Right kidney (tissue), 1 donor: Measurements from ENCODE around the gene MRGPRF.
"Not testable (repeated sequence)": the region's sequence is repeated elsewhere in the genome, so short reads cannot be mapped to it uniquely, and the experiment has no call there.

ENCODE experiments used
- DNase-seq: peaks from one replicate; pipeline ENCODE4 v3.0.0-alpha.2; 2016

Gene MRGPRF

DNA sequence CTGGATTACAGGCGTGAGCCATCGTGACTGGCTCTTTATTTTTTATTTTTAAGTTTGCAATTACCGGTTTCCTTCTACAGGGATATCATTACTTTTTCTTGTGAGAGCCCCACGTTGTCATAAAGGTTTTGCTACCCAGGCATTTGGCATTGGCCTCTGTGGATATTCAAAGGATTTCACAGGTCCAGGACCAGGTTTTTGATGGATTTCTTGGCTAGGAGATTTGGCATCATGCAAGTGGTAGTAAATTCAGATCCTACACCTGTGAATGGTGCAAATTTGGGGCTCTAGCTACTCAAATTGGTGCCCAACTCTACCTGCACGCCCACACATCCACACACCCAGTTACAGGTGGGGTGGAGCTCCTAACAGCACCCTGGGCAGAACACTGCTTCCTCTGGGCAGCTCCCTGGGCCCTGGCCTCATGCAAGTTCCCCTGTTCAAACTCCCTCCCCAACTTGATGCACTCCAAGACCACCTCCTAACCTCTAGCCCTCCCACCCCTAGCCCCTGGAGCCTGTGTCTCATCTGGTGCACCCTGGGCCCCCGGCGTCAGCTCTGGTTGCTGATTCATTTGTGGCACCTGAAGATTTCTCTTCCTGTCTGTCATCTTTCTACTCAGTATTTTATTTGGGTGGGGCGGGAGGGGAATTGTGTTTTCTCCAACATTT is 23.0 kb downstream of the MRGPRF start:
- DNase-seq: no peak

DNA sequence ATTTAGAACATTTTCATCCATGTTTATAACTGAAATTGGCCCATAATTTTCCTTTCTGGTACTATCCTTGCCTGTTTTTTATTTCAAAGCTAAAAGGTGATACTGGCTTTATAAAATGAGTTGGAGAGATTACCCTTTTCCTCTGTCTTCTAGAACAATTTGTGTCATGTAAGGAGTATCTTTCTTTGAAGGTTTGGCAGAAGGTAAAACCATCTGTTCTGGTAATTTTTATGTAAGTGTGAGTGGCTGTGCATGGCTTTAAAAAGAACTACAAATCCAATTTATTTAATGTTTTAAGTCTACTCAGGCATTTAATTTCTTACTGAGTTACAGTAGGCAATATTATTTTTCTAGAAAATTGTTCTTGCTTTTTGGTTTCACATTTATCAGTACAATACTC is 24.6 kb downstream of the MRGPRF start:
- DNase-seq: no peak

DNA sequence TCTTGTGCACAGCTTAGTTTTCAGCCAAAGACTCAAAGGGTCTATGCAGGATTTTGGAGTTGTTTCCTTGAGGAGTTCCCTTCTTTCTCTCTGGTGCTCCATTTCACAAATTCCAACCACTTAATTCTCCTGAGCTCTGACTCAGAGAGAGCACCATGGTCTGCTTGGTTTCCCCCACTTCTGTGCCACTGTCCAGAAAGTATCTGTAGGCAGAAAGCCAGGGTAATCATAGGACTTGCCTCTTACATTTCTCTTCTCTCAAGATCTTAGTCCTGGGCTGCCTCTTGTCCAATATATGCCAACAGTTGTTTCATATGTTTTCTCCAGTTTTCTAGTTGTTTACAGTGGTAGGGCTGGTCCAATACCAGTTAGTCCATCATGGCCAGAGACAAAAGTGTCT is 25.8 kb downstream of the MRGPRF start:
- no peak for DNase-seq

DNA sequence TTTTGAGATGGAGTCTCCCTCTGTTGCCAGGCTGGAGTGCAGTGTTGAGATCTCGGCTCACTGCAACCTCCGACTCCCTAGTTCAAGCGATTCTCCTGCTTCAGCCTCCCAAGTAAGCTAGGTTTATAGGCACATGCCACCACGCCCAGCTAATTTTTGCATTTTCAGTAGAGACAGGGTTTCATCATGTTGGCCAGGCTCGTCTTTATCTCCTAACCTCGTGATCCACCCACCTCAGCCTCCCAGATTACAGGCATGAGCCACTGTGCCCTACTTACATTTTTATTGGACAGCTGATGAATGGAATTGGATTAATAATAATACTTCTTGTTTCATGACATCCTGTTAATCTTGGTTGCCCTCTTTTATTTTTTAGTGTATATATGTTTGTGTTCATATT is 29.2 kb downstream of the MRGPRF start:
- DNase-seq: no peak

- no peak for DNase-seq
Measured at GRCh38 chr11:68982134-68982533, 30.9 kb downstream of the MRGPRF start.

DNA sequence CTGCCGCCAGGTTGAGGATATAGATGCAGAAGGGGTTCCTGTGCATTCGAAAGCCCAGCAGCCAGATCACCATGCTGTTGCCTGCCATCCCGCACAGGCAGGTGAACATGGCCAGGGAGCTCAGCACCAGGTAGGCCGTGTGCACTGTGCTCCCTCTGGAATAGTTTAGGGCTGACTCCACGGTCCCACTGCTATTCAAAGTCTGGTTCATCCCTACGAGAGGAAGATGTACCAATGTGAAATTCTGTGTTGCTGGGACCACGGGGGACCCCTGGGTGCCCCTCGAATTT is 32.3 kb downstream of the MRGPRF start, which contains the start of gene MRGPRD:
TSS of gene MRGPRD (minus strand) at position 211 of the 290 bp plus-strand sequence. CDS start at position 211, 0 bp downstream.
- DNase-seq: no peak

- no peak for DNase-seq
Measured at GRCh38 chr11:68979931-68980775, 32.9 kb downstream of the MRGPRF start.

DNA sequence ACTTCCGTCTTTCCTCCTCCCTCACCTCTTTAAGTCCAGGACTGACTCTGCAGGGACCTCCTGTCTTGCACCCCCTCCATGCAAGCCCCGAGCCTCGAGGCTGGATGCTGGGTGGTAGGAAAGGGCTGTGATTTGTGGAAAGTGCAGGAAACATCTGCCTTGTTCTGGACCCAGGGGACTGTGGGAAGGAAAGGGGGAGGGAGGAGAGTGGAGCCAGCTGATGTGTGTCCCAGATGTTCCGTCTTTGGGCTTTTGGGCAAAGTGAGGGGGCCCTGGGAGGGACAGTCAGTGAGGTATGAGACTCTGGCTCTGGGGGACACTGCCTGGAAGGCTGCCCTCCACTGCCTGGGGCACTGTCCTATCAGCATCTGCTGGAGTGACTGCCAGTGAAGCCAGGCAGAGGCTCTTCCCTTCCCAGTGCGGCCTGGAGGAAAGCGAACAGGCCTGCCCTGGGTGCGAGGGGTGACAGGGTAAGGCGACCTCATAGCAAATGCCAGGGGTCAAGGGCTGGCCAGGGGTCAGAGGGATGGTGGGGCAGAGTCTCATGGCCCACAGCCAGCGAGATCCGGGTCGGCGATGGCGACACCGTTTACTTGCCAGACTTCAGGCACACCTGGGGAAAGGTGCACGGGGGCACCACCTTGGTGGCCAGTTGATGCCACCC is 34.0 kb downstream of the MRGPRF start:
- DNase-seq: no peak

GRCh38 chr11:68978626-68978930 is 34.5 kb downstream of the MRGPRF start:
- no peak for DNase-seq

- no peak for DNase-seq
Measured at GRCh38 chr11:68977781-68978625, 35.0 kb downstream of the MRGPRF start.

- no peak for DNase-seq
Measured at GRCh38 chr11:68976563-68976962, 36.5 kb downstream of the MRGPRF start.

DNA sequence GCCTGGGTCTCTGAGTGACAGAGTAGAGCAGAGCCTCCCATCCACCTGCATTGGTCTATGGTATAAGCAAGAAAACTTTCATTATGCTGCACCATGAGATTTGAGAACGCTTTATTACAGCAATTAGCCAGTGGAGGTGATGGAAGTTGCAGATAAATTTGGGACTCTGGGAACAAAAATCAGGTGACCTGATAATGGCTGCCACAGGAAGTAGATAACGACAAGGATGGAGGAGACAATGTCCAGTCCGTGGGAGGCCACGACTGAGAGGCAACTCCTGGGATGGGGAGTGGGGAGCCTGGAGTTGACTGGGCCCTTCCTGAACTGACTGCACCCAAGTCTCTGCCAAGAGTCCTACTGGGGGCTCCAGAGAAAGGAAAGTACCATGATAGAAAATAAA is 37.0 kb downstream of the MRGPRF start:
- no peak for DNase-seq

DNA sequence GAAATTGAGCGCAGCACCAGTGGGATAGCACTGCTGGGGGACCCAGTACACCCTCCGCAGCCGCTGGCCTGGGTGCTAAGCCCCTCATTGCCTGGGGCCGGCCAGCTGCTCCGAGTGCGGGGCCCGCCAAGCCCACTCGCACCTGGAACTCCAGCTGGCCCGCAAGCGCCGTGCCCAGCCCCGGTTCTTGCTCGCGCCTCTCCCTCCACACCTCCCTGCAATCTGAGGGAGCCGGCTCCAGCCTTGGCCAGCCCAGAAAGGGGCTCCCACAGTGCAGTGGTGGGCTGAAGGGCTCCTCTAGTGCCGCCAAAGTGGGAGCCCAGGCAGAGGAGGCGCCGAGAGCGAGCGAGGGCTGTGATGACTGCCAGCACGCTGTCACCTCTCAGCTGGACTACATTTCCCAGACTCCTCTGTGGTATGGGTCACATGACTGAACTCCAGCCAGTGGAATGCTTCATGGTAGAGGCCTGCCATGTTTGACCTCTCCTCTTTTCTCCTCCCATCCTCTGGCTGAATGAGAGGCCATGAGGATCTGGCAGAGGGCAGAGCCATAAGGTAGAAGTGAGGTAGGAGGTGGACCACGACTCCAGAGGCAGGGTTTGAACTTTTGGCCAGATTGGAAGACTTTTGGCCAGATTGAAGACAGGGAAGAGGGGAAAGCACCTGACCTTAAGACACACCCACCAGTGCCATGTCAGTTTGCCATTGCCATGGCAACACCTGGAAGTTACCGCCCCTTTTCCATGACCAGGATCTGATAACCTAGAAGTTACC is 38.4 kb downstream of the MRGPRF start:
- DNase-seq: no peak

DNA sequence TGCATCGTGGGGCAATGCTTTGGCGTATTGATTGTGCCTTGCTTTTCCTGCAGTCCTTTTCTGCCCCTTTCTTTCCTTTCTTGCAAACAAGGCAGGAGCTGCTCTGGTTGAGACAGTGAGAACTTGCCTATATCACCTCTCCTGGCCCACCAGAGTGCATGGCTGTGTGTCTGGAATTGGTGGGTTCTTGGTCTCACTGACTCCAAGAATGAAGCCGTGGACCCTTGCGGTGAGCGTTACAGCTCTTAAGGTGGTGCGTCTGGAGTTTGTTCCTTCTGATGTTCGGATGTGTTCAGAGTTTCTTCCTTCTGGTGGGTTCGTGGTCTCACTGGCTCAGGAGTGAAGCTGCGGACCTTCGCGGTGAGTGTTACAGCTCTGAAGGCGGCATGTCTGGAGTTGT is 39.3 kb downstream of the MRGPRF start:
- DNase-seq: not testable (repeated sequence)

DNA sequence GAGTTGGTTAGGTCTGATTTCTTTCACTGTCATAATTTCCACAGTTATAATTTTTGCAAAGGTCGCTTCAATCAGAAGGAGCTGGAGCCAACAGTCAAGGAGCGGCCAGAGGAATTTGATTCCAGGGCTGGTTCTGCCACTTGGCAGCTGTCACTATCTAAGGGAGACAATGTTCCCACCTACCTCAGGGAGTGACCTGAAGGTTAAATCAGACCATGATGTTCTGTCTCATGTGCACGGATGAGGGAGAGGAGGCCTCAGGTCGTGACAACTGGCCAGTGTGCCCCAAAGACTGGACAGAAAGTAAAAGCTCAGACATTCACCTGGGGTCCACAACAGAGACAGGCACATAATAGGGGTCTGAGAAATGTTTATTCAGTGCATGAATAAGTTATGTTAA is 39.8 kb downstream of the MRGPRF start:
- DNase-seq: no peak

- no peak for DNase-seq
Measured at GRCh38 chr11:68970921-68971636, 42.0 kb downstream of the MRGPRF start.

DNA sequence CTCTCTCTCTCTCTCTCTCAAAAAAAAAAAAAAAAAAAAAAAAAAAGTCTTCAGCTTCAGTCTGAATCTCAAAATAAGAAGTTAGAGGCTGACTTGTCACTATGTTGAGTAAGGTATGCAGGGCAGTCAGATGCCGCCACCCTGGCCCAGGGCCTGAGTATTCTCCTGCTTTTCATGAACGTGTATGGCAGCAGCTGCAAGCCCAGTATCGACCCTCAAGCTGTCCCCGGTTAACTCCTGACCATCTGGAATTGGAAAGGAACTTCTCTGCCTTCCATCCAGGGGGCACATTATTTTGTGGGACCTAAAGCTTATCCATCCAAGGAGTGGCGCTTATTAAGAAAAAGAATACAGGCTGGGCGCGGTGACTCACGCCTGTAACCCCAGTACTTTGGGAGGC is 43.7 kb downstream of the MRGPRF start:
- no peak for DNase-seq

DNA sequence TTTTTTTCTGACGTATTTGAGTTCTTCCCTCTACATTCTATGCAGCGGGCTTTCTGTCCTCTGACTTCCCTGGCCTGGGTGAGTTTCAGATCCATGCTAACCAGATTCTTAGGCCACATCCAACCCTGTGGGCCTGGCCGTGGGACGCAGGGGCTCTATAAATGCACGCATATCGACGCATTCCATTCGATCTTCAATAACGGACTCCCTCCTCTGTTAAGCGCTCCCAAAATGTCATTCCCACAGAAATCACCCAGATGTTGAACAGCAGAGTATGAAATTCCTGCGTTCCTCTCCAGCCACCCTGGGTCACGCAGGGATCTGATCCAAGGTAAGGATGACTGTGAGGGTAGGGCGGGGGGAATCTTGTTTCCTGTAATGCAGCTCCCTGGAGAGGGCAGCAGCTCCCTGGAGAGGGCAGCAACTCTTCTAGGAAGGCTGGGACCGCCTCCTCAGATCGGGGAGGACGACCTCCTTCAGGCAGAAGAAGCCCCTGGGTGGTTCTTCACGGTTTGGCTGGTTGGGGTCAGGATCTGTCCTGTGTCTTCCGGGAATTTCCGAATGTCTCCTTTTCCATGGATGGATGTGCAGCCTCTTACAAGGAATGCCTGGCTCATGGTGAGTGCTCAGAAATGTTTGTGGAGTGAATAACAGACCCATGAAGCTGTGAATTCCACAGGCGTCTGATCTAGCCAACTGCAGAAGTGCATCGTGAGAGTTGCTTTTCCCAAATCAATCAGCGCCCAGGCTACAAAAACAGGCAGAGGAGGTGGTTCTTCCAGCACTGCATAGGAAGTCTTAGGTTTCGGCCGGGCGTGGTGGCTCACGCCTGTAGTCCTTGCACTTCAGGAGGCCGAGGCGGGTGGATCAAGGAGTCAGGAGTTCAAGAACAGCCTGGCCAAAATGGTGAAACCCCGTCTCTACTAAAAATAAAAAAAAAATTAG is 44.5 kb downstream of the MRGPRF start:
- DNase-seq: no peak

- no peak for DNase-seq
Measured at GRCh38 chr11:68966894-68967780, 45.9 kb downstream of the MRGPRF start.
